Kidney (tissue), 14 donors: ENCODE results near the gene GNG11. TPM values are rescaled to one million over a fixed set of nuclear protein-coding genes. Genes with fewer than 3 reads are reported as not detected.

ENCODE experiments used
- DNase-seq, 5 donors: peaks; one replicate each; pipeline ENCODE4 v3.0.0-alpha.2; 2013 to 2020
- FAIRE-seq: peaks from 2 replicates; lab custom pipeline; 2012; peaks lifted over from hg19 to GRCh38; lab: Jason Lieb, UNC
- H3K27ac ChIP-seq, 2 donors: one replicate each; pipeline ENCODE4 v1.7.0; 2013; ENCODE audit warnings: low read depth in 2 of 2, low read length in 2 of 2, inconsistent platforms in 1 of 2
- H3K27me3 ChIP-seq: one replicate; pipeline ENCODE4 v1.7.1; 2013; ENCODE audit warnings: low read length, inconsistent platforms; ENCODE audit not compliant: control insufficient read depth, insufficient read depth
- H3K36me3 ChIP-seq, 3 donors: one replicate each; pipeline versions ENCODE4 v1.7.0 to v1.7.1; 2013; ENCODE audit warnings: low read length in 3 of 3, control low read depth in 1 of 3, inconsistent platforms in 1 of 3; ENCODE audit not compliant: insufficient read depth in 3 of 3, control insufficient read depth in 2 of 3
- H3K4me1 ChIP-seq, 3 donors: one replicate each; pipeline versions ENCODE4 v1.7.0 to v1.7.1; 2013; ENCODE audit warnings: low read length in 3 of 3, inconsistent platforms in 1 of 3, low read depth in 1 of 3; ENCODE audit not compliant: control insufficient read depth in 2 of 3, insufficient read depth in 2 of 3
- H3K4me3 ChIP-seq, 3 donors: one replicate each; pipeline versions ENCODE4 v1.7.0 to v1.8.1; 2013; ENCODE audit warnings: low read length in 3 of 3, control low read depth in 1 of 3, inconsistent platforms in 1 of 3
- H3K9ac ChIP-seq, 3 donors: one replicate each; pipeline versions ENCODE4 v1.7.0 to v1.7.1; 2013; ENCODE audit warnings: low read length in 3 of 3, control low read depth in 1 of 3, inconsistent platforms in 1 of 3
- H3K9me3 ChIP-seq, 3 donors: one replicate each; pipeline versions ENCODE4 v1.7.0 to v1.7.1; 2013; ENCODE audit warnings: low read length in 3 of 3, control low read depth in 1 of 3, inconsistent platforms in 1 of 3; ENCODE audit not compliant: control insufficient read depth in 2 of 3, insufficient read depth in 1 of 3
- intact Hi-C: fragments of 100-400 bp; cut with DNase I; formaldehyde crosslinking; loops from one replicate; pipeline ENCODE4 v1.11.1; 2022
- polyA plus RNA-seq: library from polyadenylated mRNA; stranded (reverse); fragments of 350-450 nt; fragmentation: Illumina TruSeq; extraction: RNeasy Lipid Tissue Mini Kit (QIAGEN cat#74804); gene quantifications from one replicate; pipeline ENCODE4 v1.2.3, GENCODE V29; 2014; ENCODE audit warnings: low read depth, low replicate concordance; ENCODE audit not compliant: insufficient read depth
- total RNA-seq: library from RNA; stranded (reverse); fragmentation: NEBNext Ultra II Directional; extraction: Animal tissue kit (Norgen Biotek cat#: 25700); gene quantifications from one replicate; pipeline ENCODE4 v1.2.1, GENCODE V29; 2021
- TF ChIP-seq, protein P1 (sequence below): IDR thresholded peaks from 3 replicates; pipeline ENCODE4 v1.5.1; 2012; ENCODE audit warnings: mild to moderate bottlenecking, moderate library complexity, borderline replicate concordance; ENCODE audit not compliant: insufficient read depth; ENCODE audit errors: extremely low read depth
- donor health status: control.
- donor health status: control.
- donor health status: control.
- donor health status: control.
- donor health status: control.
- donor health status: DM: yes; HTN: yes; CAD: no.
- donor health status: Normal renal cell carcinoma (clear cell type).

The GNG11 gene
- total and polyA plus RNA-seq, 2 donors from 2014 or later = 23.1 to 45.0 TPM

DNA sequence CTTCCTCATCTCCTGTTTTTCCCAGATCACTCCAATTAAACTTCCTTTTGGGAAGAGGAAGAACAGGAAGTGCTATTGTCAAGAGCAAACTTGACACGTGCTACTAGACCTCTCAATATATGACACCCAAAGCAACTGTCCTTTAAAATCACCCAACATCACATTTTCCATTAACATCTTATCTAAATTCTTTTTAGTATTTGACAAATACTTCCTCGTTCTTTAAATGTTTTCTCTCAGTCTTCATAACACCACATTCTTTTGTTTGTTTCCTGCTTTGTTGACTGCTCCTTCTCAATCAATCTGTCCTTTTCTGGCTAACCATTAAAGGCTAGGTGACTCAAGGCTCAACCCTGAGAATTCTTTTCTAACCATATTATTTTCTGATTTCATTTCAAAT, 23.9 kb upstream of the GNG11 start:
- no peak overlapping the region for H3K4me3 ChIP-seq
- H3K4me1 ChIP-seq = no peaks in the 10 kb centered on the region
- no peak overlapping the region for H3K27ac ChIP-seq
- H3K27me3 ChIP-seq = no peaks in the 10 kb centered on the region
- H3K36me3 ChIP-seq = no peaks in the 10 kb centered on the region
- no peak overlapping the region for H3K9ac ChIP-seq
- TF ChIP-seq, protein P1, sequence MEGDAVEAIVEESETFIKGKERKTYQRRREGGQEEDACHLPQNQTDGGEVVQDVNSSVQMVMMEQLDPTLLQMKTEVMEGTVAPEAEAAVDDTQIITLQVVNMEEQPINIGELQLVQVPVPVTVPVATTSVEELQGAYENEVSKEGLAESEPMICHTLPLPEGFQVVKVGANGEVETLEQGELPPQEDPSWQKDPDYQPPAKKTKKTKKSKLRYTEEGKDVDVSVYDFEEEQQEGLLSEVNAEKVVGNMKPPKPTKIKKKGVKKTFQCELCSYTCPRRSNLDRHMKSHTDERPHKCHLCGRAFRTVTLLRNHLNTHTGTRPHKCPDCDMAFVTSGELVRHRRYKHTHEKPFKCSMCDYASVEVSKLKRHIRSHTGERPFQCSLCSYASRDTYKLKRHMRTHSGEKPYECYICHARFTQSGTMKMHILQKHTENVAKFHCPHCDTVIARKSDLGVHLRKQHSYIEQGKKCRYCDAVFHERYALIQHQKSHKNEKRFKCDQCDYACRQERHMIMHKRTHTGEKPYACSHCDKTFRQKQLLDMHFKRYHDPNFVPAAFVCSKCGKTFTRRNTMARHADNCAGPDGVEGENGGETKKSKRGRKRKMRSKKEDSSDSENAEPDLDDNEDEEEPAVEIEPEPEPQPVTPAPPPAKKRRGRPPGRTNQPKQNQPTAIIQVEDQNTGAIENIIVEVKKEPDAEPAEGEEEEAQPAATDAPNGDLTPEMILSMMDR = no peak
- DNase-seq (no peak), FAIRE-seq (no peak)
- no peaks in the 10 kb centered on the region for H3K9me3 ChIP-seq
- intact Hi-C loops = loop anchor here (10.0 kb wide), 1 partner anchor 187 kb away; no protein-coding TSS in a partner anchor

DNA sequence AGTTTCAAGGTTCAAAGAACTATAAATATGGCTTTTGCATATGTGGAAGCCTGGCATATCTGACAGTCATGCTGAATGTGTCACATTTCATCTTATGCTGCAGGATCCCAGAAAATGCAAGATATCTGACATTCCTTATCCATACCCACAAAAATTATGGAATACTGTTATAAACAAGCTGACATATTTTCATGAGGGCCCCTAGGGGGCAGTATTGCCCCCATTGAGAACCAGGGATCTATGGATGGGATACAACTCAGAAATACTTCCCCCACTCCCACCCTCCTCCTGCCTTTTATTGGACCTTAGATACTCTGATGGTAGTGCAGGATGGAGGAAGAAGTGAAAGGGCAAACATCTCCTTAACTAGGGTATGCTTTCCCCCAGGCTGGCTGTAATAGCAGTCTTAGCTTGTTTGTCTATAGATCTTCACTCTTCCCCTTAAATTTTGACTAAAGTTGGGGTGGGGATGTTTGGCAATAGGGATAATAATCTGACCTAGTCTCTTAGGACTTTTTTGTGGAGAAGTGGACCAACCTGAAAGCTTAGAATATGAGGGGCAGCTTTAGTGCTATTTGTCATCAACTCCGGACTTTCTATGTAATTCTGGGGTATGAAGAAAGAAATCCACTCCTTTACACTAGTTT, 18.6 kb upstream of the GNG11 start:
- FAIRE-seq (no peak), DNase-seq (peak in 3 of 5 donors; percentile 26 to 78 (median 56))
- no peak overlapping the region for H3K27ac ChIP-seq
- no peaks in the 10 kb centered on the region for H3K27me3 ChIP-seq
- no peaks in the 10 kb centered on the region for H3K4me1 ChIP-seq
- H3K9ac ChIP-seq = no peak overlapping the region
- intact Hi-C loops = no loop called here
- no peak overlapping the region for H3K4me3 ChIP-seq
- H3K36me3 ChIP-seq = no peaks in the 10 kb centered on the region
- TF ChIP-seq, protein P1 = peak; percentile 56
- no peaks in the 10 kb centered on the region for H3K9me3 ChIP-seq

DNA sequence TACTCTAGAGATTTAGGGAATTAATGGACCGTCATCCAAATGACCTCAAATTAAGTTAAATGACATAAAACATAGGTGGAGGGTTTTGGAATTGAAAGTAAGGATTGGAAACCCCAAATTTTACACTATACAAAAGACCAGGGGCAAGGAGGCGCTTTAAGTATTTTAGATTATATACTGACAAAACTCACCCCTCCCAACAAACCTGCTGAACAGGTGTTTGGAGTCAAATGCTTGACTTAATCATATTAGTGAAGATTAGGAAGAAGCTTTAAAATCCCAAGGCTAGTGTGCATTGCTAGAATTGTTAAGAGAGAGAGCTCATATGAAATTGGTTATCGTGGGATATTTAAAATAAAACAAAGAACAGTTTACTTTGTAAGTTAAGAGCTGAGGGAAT, 15.3 kb upstream of the GNG11 start, which contains the start of gene GNGT1:
GNGT1 (plus strand) TSS at position 301 of the 400 bp plus-strand sequence. CDS start 180 bp downstream, outside the sequence.
- intact Hi-C loops = no loop called here
- Histone ChIP-seq H3K27me3 (no peaks in the 10 kb centered on the region), H3K4me1 (no peaks in the 10 kb centered on the region), H3K9ac (no peak within 1 kb of the TSS), H3K27ac (no peak within 1 kb of the TSS), H3K4me3 (no peak within 1 kb of the TSS), H3K36me3 (no peaks in the 10 kb centered on the region), H3K9me3 (no peaks in the 10 kb centered on the region)
- FAIRE-seq (no peak), DNase-seq (no peak)
- TF ChIP-seq, protein P1 = no peak
